ENCODE measurements around the gene MARCHF6.
"Not testable (repeated sequence)": the region's sequence is repeated elsewhere in the genome, so short reads cannot be mapped to it uniquely, and the experiment has no call there.

Gene MARCHF6

GRCh38 chr5:10353241-10354047, at the start of gene MARCHF6:
Gene MARCHF6 (plus strand): TSS chr5:10353695. CDS start chr5:10353899, 204 bp downstream.
- DNase-seq (ENCODE audit: low spot score): peak; percentile 93

- no peak for DNase-seq (ENCODE audit: low spot score)
These were observed 49.8 kb upstream of the MARCHF6 start for GRCh38 chr5:10303699-10304170.

- no peak for DNase-seq (ENCODE audit: low spot score)
These were observed 48.6 kb upstream of the MARCHF6 start for GRCh38 chr5:10304932-10305331.

GRCh38 chr5:10306114-10306513, 47.4 kb upstream of the MARCHF6 start:
- DNase-seq (ENCODE audit: low spot score): no peak

- no peak for DNase-seq (ENCODE audit: low spot score)
These were observed 46.7 kb upstream of the MARCHF6 start for GRCh38 chr5:10306806-10307205.

- DNase-seq (ENCODE audit: low spot score): no peak
These were observed 46.0 kb upstream of the MARCHF6 start, which contains the start of gene CMBL for GRCh38 chr5:10307206-10308148. Gene CMBL (minus strand): TSS chr5:10307902. CDS start chr5:10290762, 17,140 bp downstream.

- DNase-seq (ENCODE audit: low spot score): no peak
These were observed 44.7 kb upstream of the MARCHF6 start for GRCh38 chr5:10308844-10309243.

GRCh38 chr5:10310066-10310779, 43.3 kb upstream of the MARCHF6 start:
- DNase-seq (ENCODE audit: low spot score): no peak

GRCh38 chr5:10310835-10311570, 42.5 kb upstream of the MARCHF6 start:
- not testable (repeated sequence) for DNase-seq (ENCODE audit: low spot score)

- no peak for DNase-seq (ENCODE audit: low spot score)
These were observed 41.7 kb upstream of the MARCHF6 start for GRCh38 chr5:10311595-10312425.

GRCh38 chr5:10315201-10315600, 38.3 kb upstream of the MARCHF6 start:
- no peak for DNase-seq (ENCODE audit: low spot score)

GRCh38 chr5:10315824-10316509, 37.5 kb upstream of the MARCHF6 start:
- DNase-seq (ENCODE audit: low spot score): no peak

GRCh38 chr5:10317825-10318682, 35.4 kb upstream of the MARCHF6 start:
- DNase-seq (ENCODE audit: low spot score): no peak

GRCh38 chr5:10319202-10319851, 34.2 kb upstream of the MARCHF6 start:
- DNase-seq (ENCODE audit: low spot score): no peak

- no peak for DNase-seq (ENCODE audit: low spot score)
These were observed 32.7 kb upstream of the MARCHF6 start for GRCh38 chr5:10320793-10321192.

GRCh38 chr5:10321882-10322281, 31.6 kb upstream of the MARCHF6 start:
- no peak for DNase-seq (ENCODE audit: low spot score)

GRCh38 chr5:10323588-10324488, 29.7 kb upstream of the MARCHF6 start:
- no peak for DNase-seq (ENCODE audit: low spot score)
